Transverse colon (tissue), 4 donors: Measurements from ENCODE around the gene SERP2. TPM values are rescaled to one million over a fixed set of nuclear protein-coding genes. Genes with fewer than 3 reads are reported as not detected.

Source experiments
- DNase-seq: peaks from one replicate; pipeline ENCODE4 v3.0.0-alpha.2; 2019
- H3K27ac ChIP-seq, 4 donors: fragments of 200-600 bp; sonication (generic); 2 replicates each; pipeline ENCODE4 v1.5.1; 2016 to 2018; ENCODE audit warnings: inconsistent platforms in 4 of 4
- H3K27me3 ChIP-seq: fragments of 200-600 bp; sonication (generic); 2 replicates; pipeline ENCODE4 v1.5.1; 2017; ENCODE audit warnings: inconsistent platforms
- H3K36me3 ChIP-seq, 4 donors: fragments of 200-600 bp; sonication (generic); 2 replicates each; pipeline ENCODE4 v1.5.1; 2017 to 2019; ENCODE audit warnings: inconsistent platforms in 4 of 4
- H3K4me1 ChIP-seq, 4 donors: fragments of 200-600 bp; sonication (generic); 2 replicates each; pipeline ENCODE4 v1.5.1; 2017 to 2020; ENCODE audit warnings: inconsistent platforms in 4 of 4
- H3K4me3 ChIP-seq, 4 donors: fragments of 200-600 bp; sonication (generic); 1 replicate in 1 of 4; 2 replicates in 3 of 4; pipeline versions ENCODE4 v1.5.1 to v1.6.1; 2017 to 2019; ENCODE audit warnings: inconsistent platforms in 4 of 4
- H3K9me3 ChIP-seq, 2 donors: fragments of 200-600 bp; sonication (generic); 2 replicates each; pipeline ENCODE4 v1.5.1; 2017 to 2019; ENCODE audit warnings: inconsistent platforms in 2 of 2
- CTCF ChIP-seq, 5 experiments: fragments of 200-600 bp in 3 of 5; fragments of 450-650 bp in 2 of 5; sonication (generic) in 3 of 5; IDR thresholded peaks; 1 replicate in 2 of 5; 2 replicates in 3 of 5; pipeline ENCODE4 v1.5.1; 2016 to 2017; ENCODE audit warnings: antibody characterized with exemption in 5 of 5, inconsistent platforms in 3 of 5, mild to moderate bottlenecking in 2 of 5, moderate library complexity in 1 of 5
- EP300 ChIP-seq: sonication (generic); formaldehyde crosslinking; IDR thresholded peaks from one replicate; pipeline ENCODE4 v1.6.1; 2017; ENCODE audit warnings: antibody characterized with exemption, low read depth
- POLR2A ChIP-seq: fragments of 450-650 bp; IDR thresholded peaks from one replicate; pipeline ENCODE4 v1.6.1; 2016; ENCODE audit warnings: antibody characterized with exemption, mild to moderate bottlenecking, moderate library complexity
- POLR2AphosphoS5 ChIP-seq, 3 donors: sonication (generic); formaldehyde crosslinking; IDR thresholded peaks; one replicate each; pipeline ENCODE4 v1.6.1; 2016; ENCODE audit warnings: antibody characterized with exemption in 3 of 3
- WGBS, 2 donors: methylation state at CpG; one replicate each; pipeline ENCODE4 v1.1.5; 2018; ENCODE audit warnings: low coverage in 1 of 2; 5-methylcytosine and 5-hydroxymethylcytosine counted together
- in situ Hi-C, 4 donors: fragments of 200-750 bp; cut with MboI; loops; one replicate each; pipeline versions ENCODE4 v1.15.0 to v1.15.1; 2017; ENCODE audit warnings: low sequenced_read_pairs in 3 of 4, low pct_ligation_motif_present in 1 of 4, low pct_unique_long_range_greater_than_20kb in 1 of 4
- intact Hi-C: fragments of 100-400 bp; cut with DNase I; formaldehyde crosslinking; loops from one replicate; pipeline ENCODE4 v1.15.1; 2023; ENCODE audit warnings: low total_unique reads
- total RNA-seq, 4 donors: library from RNA; depleted of rRNA; stranded (reverse); fragments of >200 nt; gene quantifications; one replicate each; pipeline ENCODE4 v1.1.0, GENCODE V29; 2016

SERP2 gene
- total RNA-seq, 4 donors from 2014 or later = 1.8 to 2.4 TPM; not detected in 2

GRCh38 chr13:44411841-44412240, 38.2 kb downstream of the SERP2 start:
- in situ Hi-C loops (no loop called here), intact Hi-C loops (no loop called here)
- H3K4me1 ChIP-seq = no peaks in the 10 kb centered on the region
- H3K9me3 ChIP-seq = no peaks in the 10 kb centered on the region
- H3K4me3 ChIP-seq = no peak overlapping the region
- DNase-seq = no peak
- no peaks in the 10 kb centered on the region for H3K27me3 ChIP-seq
- TF ChIP-seq EP300 = no peak
- TF ChIP-seq POLR2AphosphoS5 (IDR thresholded peaks at IDR 0.05) = no peak
- TF ChIP-seq CTCF (IDR thresholded peaks at IDR 0.05) = no peak
- no peak for TF ChIP-seq POLR2A
- 78 to 85% methylated on average over 2 of the region's 2 CpGs for WGBS, 2 donors
- H3K27ac ChIP-seq = no peak overlapping the region
- no peaks in the 10 kb centered on the region for H3K36me3 ChIP-seq

GRCh38 chr13:44412346-44412935, 38.8 kb downstream of the SERP2 start:
- Histone ChIP-seq H3K4me3 (no peak overlapping the region), H3K27ac (no peak overlapping the region), H3K27me3 (no peaks in the 10 kb centered on the region), H3K9me3 (no peaks in the 10 kb centered on the region), H3K36me3 (no peaks in the 10 kb centered on the region), H3K4me1 (no peaks in the 10 kb centered on the region)
- in situ Hi-C loops (no loop called here), intact Hi-C loops (no loop called here)
- no peak for TF ChIP-seq POLR2AphosphoS5 (IDR thresholded peaks at IDR 0.05)
- TF ChIP-seq CTCF (IDR thresholded peaks at IDR 0.05) = no peak
- TF ChIP-seq EP300 = no peak
- no peak for TF ChIP-seq POLR2A
- 81 to 84% methylated on average over 12 to 16 of the region's 16 CpGs for WGBS, 2 donors
- no peak for DNase-seq

DNA sequence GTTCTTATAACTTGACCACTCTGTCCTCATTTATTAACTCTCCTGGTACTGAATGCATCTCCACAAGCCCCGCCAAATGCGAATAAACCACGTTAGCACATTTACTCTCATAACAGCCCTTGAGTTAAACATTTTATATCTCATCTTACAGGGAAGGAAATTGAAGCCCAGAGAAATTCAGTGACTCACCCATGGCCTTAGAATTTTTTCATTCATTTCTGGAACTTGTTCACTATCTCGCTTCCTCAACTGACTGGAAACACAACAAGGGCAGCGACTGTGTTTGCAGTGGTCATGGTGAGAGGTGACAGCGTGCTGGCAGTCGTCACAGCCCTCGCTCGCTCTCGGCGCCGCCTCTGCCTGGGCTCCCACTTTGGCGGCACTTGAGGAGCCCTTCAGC, 39.5 kb downstream of the SERP2 start:
- Histone ChIP-seq H3K4me1 (no peaks in the 10 kb centered on the region), H3K27ac (no peak overlapping the region), H3K4me3 (no peak overlapping the region), H3K27me3 (no peaks in the 10 kb centered on the region), H3K36me3 (no peaks in the 10 kb centered on the region), H3K9me3 (no peaks in the 10 kb centered on the region)
- in situ Hi-C loops = no loop called here
- no peak for TF ChIP-seq CTCF (IDR thresholded peaks at IDR 0.05)
- no peak for TF ChIP-seq EP300
- TF ChIP-seq POLR2AphosphoS5 (IDR thresholded peaks at IDR 0.05) = no peak
- intact Hi-C loops = no loop called here
- no peak for DNase-seq
- WGBS, 2 donors = 88 to 91% methylated on average over 6 to 13 of the region's 13 CpGs

- WGBS, 2 donors = 93% methylated on average over 26 of the region's 26 CpGs; no CpG with 5 or more reads in 1 of the 2 donors
- in situ Hi-C loops (no loop called here), intact Hi-C loops (no loop called here)
- Histone ChIP-seq H3K27me3 (no peaks in the 10 kb centered on the region), H3K27ac (no peak overlapping the region), H3K36me3 (no peaks in the 10 kb centered on the region), H3K9me3 (no peaks in the 10 kb centered on the region), H3K4me3 (no peak overlapping the region), H3K4me1 (no peaks in the 10 kb centered on the region)
- no peak for DNase-seq
- TF ChIP-seq EP300 (no peak), POLR2AphosphoS5 (IDR thresholded peaks at IDR 0.05) (no peak), POLR2A (no peak), CTCF (IDR thresholded peaks at IDR 0.05) (no peak)
These were observed 41.1 kb downstream of the SERP2 start for GRCh38 chr13:44414716-44415115.
